GM19468 (cell line): ENCODE results near the gene BBS1.
"Not testable (repeated sequence)": the region's sequence is repeated elsewhere in the genome, so short reads cannot be mapped to it uniquely, and the experiment has no call there.

ENCODE experiments used
- ATAC-seq: cut with Tn5 transposase; IDR thresholded peaks from one replicate; pipeline ENCODE4 v1.9.1; 2021; ENCODE audit warnings: mild to moderate bottlenecking, moderate library complexity, moderate number of reproducible peaks; ENCODE audit not compliant: unreplicated experiment; ENCODE audit errors: extremely low read depth

BBS1 gene

GRCh38 chr11:66510271-66510989, at the start of gene BBS1:
TSS of gene BBS1 (plus strand) at chr11:66510635. CDS start at chr11:66510660, 25 bp downstream.
- no peak for ATAC-seq

DNA sequence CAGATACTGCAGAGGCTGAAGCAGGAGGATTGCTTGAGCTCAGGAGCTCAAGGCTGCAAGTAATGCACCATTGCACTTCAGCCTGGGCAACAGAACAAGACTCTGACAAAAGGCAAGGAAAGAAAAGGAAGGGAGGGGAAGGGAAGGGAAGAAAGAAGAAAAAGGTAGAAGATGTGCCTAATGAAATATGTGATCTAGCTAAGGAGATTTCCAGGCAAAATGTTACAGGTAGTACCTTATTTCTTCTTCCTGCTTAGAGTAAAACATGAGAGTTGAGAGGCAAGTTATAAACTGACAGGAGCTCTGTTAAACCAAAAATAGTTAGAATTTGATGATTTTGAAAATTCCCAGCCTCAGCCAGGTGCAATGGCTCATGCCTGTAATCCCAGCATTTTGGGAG, 48.4 kb upstream of the BBS1 start:
- no peak for ATAC-seq

DNA sequence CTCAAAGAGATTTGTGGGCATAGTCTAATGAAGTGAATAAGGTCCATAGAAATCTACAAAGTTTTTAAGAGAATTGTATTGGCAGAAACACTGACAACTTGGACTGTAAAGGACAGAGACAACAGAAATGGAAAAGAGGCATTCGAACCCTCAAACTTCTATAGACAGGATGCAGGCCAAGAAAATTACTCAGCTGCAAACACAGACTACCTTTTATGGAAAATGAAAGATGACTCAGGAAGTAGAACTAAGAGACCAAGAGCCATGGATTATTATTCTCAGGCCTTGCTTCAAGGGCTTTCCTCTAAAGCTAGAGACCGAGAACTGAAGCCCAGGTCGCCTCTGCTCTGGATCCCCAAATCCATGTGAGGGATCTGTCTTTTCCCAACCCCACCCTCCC, 47.5 kb upstream of the BBS1 start:
- no peak for ATAC-seq

DNA sequence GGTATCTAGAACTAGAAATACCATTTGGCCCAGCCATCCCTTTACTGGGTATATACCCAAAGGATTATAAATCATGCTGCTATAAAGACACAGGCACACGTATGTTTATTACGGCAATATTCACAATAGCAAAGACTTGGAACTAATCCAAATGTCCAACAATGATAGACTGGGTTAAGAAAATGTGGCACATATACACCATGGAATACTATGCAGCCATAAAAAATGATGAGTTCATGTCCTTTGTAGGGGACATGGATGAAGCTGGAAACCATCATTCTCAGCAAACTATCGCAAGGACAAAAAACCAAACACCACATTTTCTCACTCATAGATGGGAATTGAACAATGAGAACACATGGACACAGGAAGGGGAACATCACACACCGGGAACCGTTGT, 46.3 kb upstream of the BBS1 start:
- not testable (repeated sequence) for ATAC-seq

GRCh38 chr11:66464916-66465315, 45.5 kb upstream of the BBS1 start:
- no peak for ATAC-seq

- no peak for ATAC-seq
These were observed 44.8 kb upstream of the BBS1 start for GRCh38 chr11:66465373-66466224.

GRCh38 chr11:66466225-66467033, 44.0 kb upstream of the BBS1 start, which contains the start of gene PELI3:
TSS of gene PELI3 (plus strand) at chr11:66466905. CDS start at chr11:66468129, 1,224 bp downstream.
- ATAC-seq = peak; percentile 36

GRCh38 chr11:66467034-66467659, 43.3 kb upstream of the BBS1 start:
- no peak for ATAC-seq

GRCh38 chr11:66467756-66468155, 42.7 kb upstream of the BBS1 start:
- no peak for ATAC-seq

DNA sequence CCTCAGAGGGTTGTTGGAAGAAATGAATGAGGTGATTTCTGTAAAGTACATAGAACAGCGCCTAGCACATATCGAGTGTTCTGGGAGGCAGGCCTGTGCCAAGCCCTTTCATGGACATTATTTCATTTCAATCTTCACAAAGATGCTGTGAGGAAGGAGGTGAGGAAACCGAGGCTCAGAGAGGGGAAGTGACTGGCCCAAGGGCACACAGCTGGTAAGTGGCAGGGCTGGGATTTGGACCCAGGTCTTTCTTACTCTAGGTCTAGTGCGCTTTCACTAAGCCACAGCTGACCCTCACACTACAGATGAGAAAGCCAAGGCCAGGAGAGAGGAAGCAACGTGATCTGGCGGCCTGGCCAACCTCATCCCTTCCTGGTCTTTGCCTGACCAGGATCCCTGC, 41.7 kb upstream of the BBS1 start:
- no peak for ATAC-seq

DNA sequence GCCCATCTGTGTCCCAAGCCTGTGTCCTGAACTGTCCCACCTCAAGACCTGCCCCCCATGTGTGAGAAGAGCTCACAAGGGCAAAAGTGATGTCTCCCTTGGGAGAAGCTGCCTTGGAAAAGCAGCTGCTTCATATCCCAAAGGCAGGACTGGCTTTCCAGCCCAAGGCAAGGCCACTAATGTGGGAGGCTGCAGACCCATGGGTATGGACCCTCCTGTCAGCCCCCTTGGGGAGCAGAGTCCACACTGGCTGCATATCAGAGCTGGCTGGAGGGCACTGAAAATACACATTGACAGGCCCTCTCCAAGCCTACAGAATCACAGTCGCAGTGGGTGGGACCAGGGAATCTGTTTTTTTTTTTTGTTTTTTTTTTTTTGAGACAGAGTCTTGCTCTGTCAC, 41.0 kb upstream of the BBS1 start:
- ATAC-seq = no peak

DNA sequence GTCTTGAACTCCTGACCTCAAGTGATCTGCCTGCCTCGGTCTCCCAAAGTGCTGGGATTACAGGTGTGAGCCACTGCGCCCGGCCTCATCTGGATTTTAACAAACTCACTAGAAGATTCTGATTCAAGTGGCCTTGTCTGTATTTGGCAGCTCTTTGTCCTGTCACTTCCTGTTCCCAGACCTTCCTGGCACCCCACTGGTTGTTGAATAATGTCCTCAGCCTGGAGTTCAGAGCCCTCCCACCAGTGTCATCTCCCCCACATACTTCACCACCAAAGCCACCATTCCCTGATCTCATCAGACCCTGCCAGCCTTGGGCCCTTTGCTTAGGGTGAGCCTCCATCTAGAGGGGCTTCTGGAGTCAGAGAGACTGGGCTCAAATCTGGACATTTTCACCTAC, 40.4 kb upstream of the BBS1 start:
- ATAC-seq = no peak

DNA sequence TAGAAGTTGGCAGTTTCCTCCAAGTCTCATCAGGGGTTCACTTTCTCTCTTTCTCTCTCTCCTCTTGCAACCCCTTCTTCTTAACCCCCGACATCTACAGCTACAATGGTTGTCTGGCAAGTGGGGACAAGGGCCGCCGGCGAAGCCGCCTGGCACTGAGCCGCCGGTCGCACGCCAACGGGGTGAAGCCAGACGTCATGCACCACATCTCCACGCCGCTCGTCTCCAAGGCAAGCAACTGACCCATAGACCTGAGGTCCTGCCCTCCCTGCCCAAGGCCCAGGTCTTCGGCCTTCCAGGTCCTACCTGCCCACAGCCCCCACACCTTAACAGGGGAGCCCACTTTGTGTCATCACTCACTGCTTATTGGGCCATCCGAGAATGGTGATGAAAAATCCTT, 39.3 kb upstream of the BBS1 start:
- ATAC-seq = no peak

- ATAC-seq = no peak
These were observed 38.4 kb upstream of the BBS1 start for GRCh38 chr11:66472054-66472453.

GRCh38 chr11:66473167-66473566, 37.3 kb upstream of the BBS1 start:
- no peak for ATAC-seq

GRCh38 chr11:66473608-66474515, 36.6 kb upstream of the BBS1 start:
- no peak for ATAC-seq

GRCh38 chr11:66475349-66476172, 34.9 kb upstream of the BBS1 start:
- ATAC-seq = no peak

DNA sequence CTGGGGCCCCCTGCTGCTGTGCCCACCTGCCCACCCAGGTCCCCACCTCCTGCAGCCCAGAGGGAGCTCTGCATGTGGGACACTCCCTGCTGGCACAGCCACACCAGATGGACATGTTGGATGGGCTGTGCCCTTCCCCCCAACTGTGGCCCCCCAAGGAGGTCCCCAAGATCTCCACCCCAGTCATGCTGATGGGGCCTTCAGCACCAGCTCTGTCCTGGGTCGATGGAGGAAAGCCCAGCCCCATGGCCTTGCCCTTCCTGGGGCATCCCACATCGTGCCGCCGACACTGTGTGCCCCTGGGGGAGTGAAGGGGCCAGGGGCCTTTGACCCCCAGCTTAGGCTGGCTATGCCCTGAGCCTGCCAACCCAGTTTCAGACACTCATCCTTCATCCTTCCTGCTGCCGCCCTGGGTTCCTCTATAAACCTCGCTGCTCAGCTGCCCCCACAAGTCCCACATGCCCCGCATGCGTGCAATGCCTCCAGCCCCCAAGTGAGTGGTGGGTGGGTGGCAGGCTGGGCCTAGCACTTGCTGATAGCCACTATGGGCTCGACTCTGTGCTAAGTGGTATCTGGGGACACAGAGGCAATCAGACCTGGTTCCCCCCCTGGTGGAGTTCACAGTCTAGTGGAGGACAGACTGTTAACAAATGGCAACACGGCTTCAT, 34.1 kb upstream of the BBS1 start:
- ATAC-seq = no peak
